Tibial nerve (tissue), 4 donors: ENCODE results near the gene TMF1. TPM values are rescaled to one million over a fixed set of nuclear protein-coding genes. Genes with fewer than 3 reads are reported as not detected.
A peak's percentile ranks its signal among the peaks of the same experiment; 100 is the strongest.

Source experiments
- DNase-seq, 2 donors: peaks; one replicate each; pipeline ENCODE4 v3.0.0-alpha.2; 2019; ENCODE audit warnings: low spot score in 2 of 2
- H3K27ac ChIP-seq, 4 donors: fragments of 200-600 bp; sonication (generic) in 3 of 4; one replicate each; pipeline ENCODE4 v1.5.1; 2017 to 2019; ENCODE audit warnings: mild to moderate bottlenecking in 1 of 4
- H3K27me3 ChIP-seq, 2 donors: fragments of 200-600 bp; sonication (generic) in 1 of 2; one replicate each; pipeline versions ENCODE4 v1.5.1 to v1.6.0; 2017 to 2019
- H3K36me3 ChIP-seq, 3 donors: fragments of 200-600 bp; sonication (generic); one replicate each; pipeline ENCODE4 v1.5.1; 2018 to 2019
- H3K4me1 ChIP-seq, 4 donors: fragments of 200-600 bp; sonication (generic) in 3 of 4; one replicate each; pipeline ENCODE4 v1.5.1; 2017 to 2019
- H3K4me3 ChIP-seq, 4 donors: fragments of 200-600 bp; sonication (generic) in 3 of 4; one replicate each; pipeline ENCODE4 v1.5.1; 2017 to 2019; ENCODE audit warnings: mild to moderate bottlenecking in 1 of 4, moderate library complexity in 1 of 4
- H3K9me3 ChIP-seq, 4 donors: fragments of 200-600 bp; sonication (generic) in 3 of 4; one replicate each; pipeline ENCODE4 v1.5.1; 2017 to 2019
- CTCF ChIP-seq, 5 experiments: fragments of 200-600 bp in 3 of 5; fragments of 450-650 bp in 2 of 5; sonication (generic) in 3 of 5; IDR thresholded peaks; one replicate each; pipeline ENCODE4 v1.5.1; 2016 to 2019; ENCODE audit warnings: antibody characterized with exemption in 5 of 5, mild to moderate bottlenecking in 3 of 5, moderate library complexity in 2 of 5
- EP300 ChIP-seq, 2 donors: sonication (generic); formaldehyde crosslinking; IDR thresholded peaks; one replicate each; pipeline ENCODE4 v1.6.1; 2017; ENCODE audit warnings: antibody characterized with exemption in 2 of 2, mild to moderate bottlenecking in 1 of 2
- POLR2A ChIP-seq, 2 donors: fragments of 450-650 bp; IDR thresholded peaks; one replicate each; pipeline ENCODE4 v1.6.1; 2017; ENCODE audit warnings: antibody characterized with exemption in 2 of 2, mild to moderate bottlenecking in 2 of 2, moderate library complexity in 2 of 2
- WGBS, 2 donors: methylation state at CpG; one replicate each; pipeline ENCODE4 v1.1.5; 2018; 5-methylcytosine and 5-hydroxymethylcytosine counted together
- small RNA-seq: library from RNA; depleted of rRNA; stranded (forward); fragments of <200 nt; gene quantifications from one replicate; pipeline ENCODE3, GENCODE V24; 2016
- total RNA-seq, 4 donors: library from RNA; depleted of rRNA; stranded (reverse); fragments of >200 nt; gene quantifications; one replicate each; pipeline ENCODE4 v1.1.0, GENCODE V29; 2016

TMF1 gene
- total RNA-seq, 4 donors from 2014 or later, result 24.7 to 33.5 (median 33.0) TPM

GRCh38 chr3:68972358-68972979 is 79.7 kb downstream of the TMF1 start:
- no peak overlapping the region for H3K27ac ChIP-seq
- TF ChIP-seq EP300 (IDR thresholded peaks at IDR 0.05) (no peak), CTCF (IDR thresholded peaks at IDR 0.05) (peak in 4 of 5 experiments; percentile 19 to 41 (median 34)), POLR2A (IDR thresholded peaks at IDR 0.05) (no peak)
- H3K9me3 ChIP-seq, result no peaks in the 10 kb centered on the region
- no peaks in the 10 kb centered on the region for H3K27me3 ChIP-seq
- 35 to 37% methylated on average over 11 of the region's 11 CpGs for WGBS, 2 donors
- H3K36me3 ChIP-seq, result peaks cover 0 to 21% (median 0%) of the 10 kb centered on the region in 3 donors
- DNase-seq, result peak in 1 of 2 donors; percentile 8
- no peak overlapping the region for H3K4me3 ChIP-seq
- H3K4me1 ChIP-seq, result no peaks in the 10 kb centered on the region

Small RNA genes within 50 kb of the gene (small RNA-seq; reads per million reads assigned to genes)
- not detected for gene MIR3136

Other genes with a start within 250 kb of the TMF1 start
- gene TAFA4, start 119.8 kb downstream of the TMF1 start, total RNA-seq, result not detected
- 10 to 100 TPM; 27.2 to 55.9 (median 37.1) TPM for gene EOGT, start 38.6 kb downstream of the TMF1 start, total RNA-seq
- 10 to 100 TPM; 22.6 to 80.7 (median 50.8) TPM for gene UBA3, start 28.0 kb upstream of the TMF1 start, total RNA-seq
- 100 to 1,000 TPM; 113 to 153 (median 133) TPM for gene ARL6IP5, start 32.6 kb upstream of the TMF1 start, total RNA-seq
- not detected for gene LMOD3, start 70.3 kb upstream of the TMF1 start, total RNA-seq